Endothelial cell of umbilical vein (primary cell): ENCODE data around the gene CFAP161. TPM values are rescaled to one million over a fixed set of nuclear protein-coding genes. Genes with fewer than 3 reads are reported as not detected.

ENCODE experiments used
- BruUV-seq: library from RNA; stranded (reverse); fragments of 400-500 nt; replicated peaks from 2 replicates; lab custom pipeline; 2021; lab: Mats Ljungman, UMichigan
- CTCF ChIA-PET: fragments of 300-600, 350-600 bp; sonication (Branson Sonifier 250); formaldehyde crosslinking; loops from one replicate; lab custom pipeline; 2021; ENCODE audit warnings: antibody characterized with exemption, inconsistent platforms; lab: Charles Lee
- POLR2A ChIA-PET: fragments of 300-600, 350-600 bp; sonication (Branson Sonifier 250); formaldehyde crosslinking; loops from one replicate; lab custom pipeline; 2021; ENCODE audit warnings: antibody characterized with exemption, inconsistent platforms; lab: Charles Lee
- DNase-seq: peaks from one replicate; pipeline ENCODE4 v3.0.0-alpha.2; 2011; ENCODE audit warnings: low read depth, low spot score
- FAIRE-seq: peaks from 2 replicates; lab custom pipeline; 2011; peaks lifted over from hg19 to GRCh38; lab: Jason Lieb, UNC
- H2AFZ ChIP-seq: 2 replicates; pipeline ENCODE4 v1.6.0; 2012; ENCODE audit warnings: low read depth, low read length, control low read depth, inconsistent platforms
- H3K27ac ChIP-seq: 2 replicates; pipeline ENCODE4 v1.5.1; 2011; ENCODE audit warnings: low read depth, mild to moderate bottlenecking, control low read depth, low read length, moderate library complexity; ENCODE audit not compliant: insufficient read depth
- H3K27me3 ChIP-seq, 2 experiments: 2 replicates each; pipeline versions ENCODE4 v1.6.0 to v1.6.1; 2011; ENCODE audit warnings: low read length in 2 of 2, mixed read lengths in 1 of 2; ENCODE audit not compliant: control insufficient read depth in 2 of 2, insufficient read depth in 2 of 2
- H3K36me3 ChIP-seq, 2 experiments: 2 replicates in 1 of 2; 3 replicates in 1 of 2; pipeline ENCODE4 v1.5.1; 2011; ENCODE audit warnings: low read length in 2 of 2, mild to moderate bottlenecking in 1 of 2, moderate library complexity in 1 of 2; ENCODE audit not compliant: control insufficient read depth in 2 of 2, insufficient read depth in 2 of 2; ENCODE audit errors: extremely low read depth in 1 of 2
- H3K4me1 ChIP-seq: 3 replicates; pipeline ENCODE4 v1.5.1; 2011; ENCODE audit warnings: mild to moderate bottlenecking, low read length; ENCODE audit not compliant: control insufficient read depth, insufficient read depth; ENCODE audit errors: extremely low read depth
- H3K4me2 ChIP-seq: 2 replicates; pipeline ENCODE4 v1.6.1; 2011; ENCODE audit warnings: low read length, control low read depth, mixed read lengths; ENCODE audit not compliant: insufficient read depth
- H3K4me3 ChIP-seq, 3 experiments: fragments of 200-600 bp in 1 of 3; sonication (generic), shearing (Covaris generic) in 1 of 3; replicated peaks in 1 of 3; 2 replicates each; pipeline ENCODE4 v1.5.1; 2011 to 2016; ENCODE audit warnings: control low read depth in 3 of 3, low read length in 3 of 3, mild to moderate bottlenecking in 2 of 3, inconsistent platforms in 1 of 3, low read depth in 1 of 3, moderate library complexity in 1 of 3; ENCODE audit not compliant: insufficient read depth in 1 of 3
- H3K79me2 ChIP-seq: 2 replicates; pipeline ENCODE4 v1.6.0; 2012; ENCODE audit warnings: low read length, inconsistent platforms; ENCODE audit not compliant: control insufficient read depth, insufficient read depth
- H3K9ac ChIP-seq: replicated peaks from 2 replicates; pipeline ENCODE3; 2011; ENCODE audit warnings: low read length, control low read depth; ENCODE audit not compliant: insufficient read depth; ENCODE audit errors: extremely low read depth
- H3K9me1 ChIP-seq: replicated peaks from 3 replicates; pipeline ENCODE4 v1.6.0; 2011; ENCODE audit warnings: mild to moderate bottlenecking, low read length; ENCODE audit not compliant: control insufficient read depth, insufficient read depth; ENCODE audit errors: extremely low read depth
- H3K9me3 ChIP-seq: replicated peaks from 2 replicates; pipeline ENCODE4 v1.5.1; 2012; ENCODE audit warnings: low read length, inconsistent platforms; ENCODE audit not compliant: control insufficient read depth, insufficient read depth
- H4K20me1 ChIP-seq: replicated peaks from 2 replicates; pipeline ENCODE3; 2011; ENCODE audit warnings: mild to moderate bottlenecking, low read length; ENCODE audit not compliant: control insufficient read depth, insufficient read depth; ENCODE audit errors: extremely low read depth
- EZH2 ChIP-seq: IDR thresholded peaks from 2 replicates; pipeline ENCODE4 v1.6.1; 2012; ENCODE audit warnings: borderline replicate concordance, low read depth, mild to moderate bottlenecking, moderate library complexity, low read length, inconsistent platforms; ENCODE audit not compliant: severe bottlenecking
- FOS ChIP-seq: IDR thresholded peaks from 2 replicates; pipeline ENCODE4 v1.6.1; 2011; ENCODE audit warnings: mild to moderate bottlenecking, low read length, moderate library complexity, borderline replicate concordance; ENCODE audit not compliant: insufficient read depth
- GATA2 ChIP-seq: IDR thresholded peaks from 2 replicates; pipeline ENCODE4 v1.7.0; 2011; ENCODE audit warnings: low read depth, mild to moderate bottlenecking, moderate library complexity, mixed read lengths, low read length; ENCODE audit not compliant: insufficient read length, insufficient read depth
- POLR2A ChIP-seq: IDR thresholded peaks from 2 replicates; pipeline ENCODE4 v1.6.1; 2012; ENCODE audit warnings: low read depth, mild to moderate bottlenecking, control low read depth, low read length
- POLR2AphosphoS5 ChIP-seq: IDR thresholded peaks from 2 replicates; pipeline ENCODE4 v1.6.1; 2012; ENCODE audit warnings: low read depth, mild to moderate bottlenecking, control low read depth, low read length, moderate library complexity; ENCODE audit not compliant: insufficient read depth
- dilution Hi-C: fragments of 300-500 bp; cut with MboI; formaldehyde crosslinking; loops from one replicate; pipeline ENCODE4 v1.15.0; 2019; ENCODE audit warnings: low sequenced_read_pairs; ENCODE audit not compliant: extremely low pct_ligation_motif_present
- intact Hi-C: fragments of 100-400 bp; cut with micrococcal nuclease; formaldehyde crosslinking; loops from one replicate; pipeline ENCODE4 v1.10.0; 2022
- polyA plus RNA-seq, 4 experiments: library from polyadenylated mRNA; depleted of rRNA in 3 of 4; stranded (reverse) in 3 of 4; unstranded in 1 of 4; fragments of >200 nt; gene quantifications; 2 replicates each; pipeline versions ENCODE4 v1.2.1 to v1.2.3, GENCODE V29; 2011 to 2012; ENCODE audit warnings: missing spikeins in 1 of 4
- total RNA-seq: library from RNA; stranded (reverse); gene quantifications from 2 replicates; pipeline ENCODE4 v1.2.3, GENCODE V29; 2021
- TF ChIP-seq, protein P1 (sequence below), 2 donors: IDR thresholded peaks; 1 replicate in 1 of 2; 2 replicates in 1 of 2; pipeline ENCODE4 v1.5.1; 2011; ENCODE audit warnings: low read length in 2 of 2, mild to moderate bottlenecking in 2 of 2, moderate library complexity in 2 of 2, control low read depth in 1 of 2, inconsistent platforms in 1 of 2, low read depth in 1 of 2; ENCODE audit not compliant: insufficient read depth in 1 of 2; ENCODE audit errors: extremely low read depth in 1 of 2

CFAP161 gene
- total and polyA plus RNA-seq, 2 donors (not counting 3 experiments of a cell fraction or from before 2014, with no cell fraction given), result 0.08 TPM; not detected in 1

DNA sequence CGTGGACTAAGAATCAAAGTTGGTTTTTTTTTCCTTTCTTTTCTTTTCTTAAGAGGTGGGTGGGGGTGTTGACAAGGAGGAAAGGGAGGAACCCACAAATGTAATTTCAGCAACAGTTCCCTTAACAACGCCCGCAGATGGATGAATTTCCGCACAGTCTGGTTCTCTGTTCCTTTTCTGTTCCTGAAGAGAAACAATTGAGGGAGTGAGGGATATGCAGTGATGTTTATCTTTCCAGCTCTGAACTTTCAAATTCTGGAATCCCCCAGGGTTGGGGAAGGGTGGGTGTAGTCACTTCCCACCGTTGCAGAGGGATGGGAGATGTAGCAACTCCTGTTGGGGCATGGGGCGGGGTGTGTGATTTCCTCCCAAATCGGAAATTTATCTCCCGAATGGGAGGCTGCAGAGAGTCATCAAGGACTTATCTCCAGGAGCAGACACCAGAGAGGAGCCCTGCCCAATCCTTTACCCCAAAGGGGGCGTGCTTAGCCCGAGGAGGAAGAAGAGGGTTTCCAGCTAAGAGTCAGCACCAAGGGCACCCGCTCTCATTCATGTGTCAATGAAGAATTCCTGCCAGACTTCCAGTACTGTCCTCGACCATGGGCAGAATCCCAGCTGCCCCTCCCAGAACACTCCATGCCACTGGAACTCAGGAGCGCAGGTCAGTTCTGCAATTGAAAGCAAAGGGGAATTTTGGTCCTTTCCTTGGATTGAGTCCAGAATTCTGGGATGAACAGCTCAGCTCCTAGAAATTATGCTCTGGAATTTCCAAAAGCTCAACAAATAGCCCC is 35.0 kb upstream of the CFAP161 start:
- H4K20me1 ChIP-seq, result no peaks in the 10 kb centered on the region
- TF ChIP-seq GATA2 (no peak), POLR2AphosphoS5 (no peak), FOS (no peak), POLR2A (no peak), EZH2 (no peak)
- TF ChIP-seq, protein P1, sequence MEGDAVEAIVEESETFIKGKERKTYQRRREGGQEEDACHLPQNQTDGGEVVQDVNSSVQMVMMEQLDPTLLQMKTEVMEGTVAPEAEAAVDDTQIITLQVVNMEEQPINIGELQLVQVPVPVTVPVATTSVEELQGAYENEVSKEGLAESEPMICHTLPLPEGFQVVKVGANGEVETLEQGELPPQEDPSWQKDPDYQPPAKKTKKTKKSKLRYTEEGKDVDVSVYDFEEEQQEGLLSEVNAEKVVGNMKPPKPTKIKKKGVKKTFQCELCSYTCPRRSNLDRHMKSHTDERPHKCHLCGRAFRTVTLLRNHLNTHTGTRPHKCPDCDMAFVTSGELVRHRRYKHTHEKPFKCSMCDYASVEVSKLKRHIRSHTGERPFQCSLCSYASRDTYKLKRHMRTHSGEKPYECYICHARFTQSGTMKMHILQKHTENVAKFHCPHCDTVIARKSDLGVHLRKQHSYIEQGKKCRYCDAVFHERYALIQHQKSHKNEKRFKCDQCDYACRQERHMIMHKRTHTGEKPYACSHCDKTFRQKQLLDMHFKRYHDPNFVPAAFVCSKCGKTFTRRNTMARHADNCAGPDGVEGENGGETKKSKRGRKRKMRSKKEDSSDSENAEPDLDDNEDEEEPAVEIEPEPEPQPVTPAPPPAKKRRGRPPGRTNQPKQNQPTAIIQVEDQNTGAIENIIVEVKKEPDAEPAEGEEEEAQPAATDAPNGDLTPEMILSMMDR (IDR thresholded peaks at IDR 0.05; ENCODE audit: extremely low read depth in 1 of 2, insufficient read depth in 1 of 2, low read depth in 1 of 2, low read length in 2 of 2), result no peak
- H3K4me2 ChIP-seq, result peak overlapping the region; percentile 9
- no peaks in the 10 kb centered on the region for H3K9me1 ChIP-seq
- no peak overlapping the region for H2AFZ ChIP-seq
- no peak overlapping the region for H3K9ac ChIP-seq
- CTCF ChIA-PET, result interaction anchor here (1.3 to 4.0 kb wide), 4 partner anchors 9 to 167 kb away, joined by 4 to 32 read pairs (median 15); partner anchors contain the start of gene TLNRD1
- no peak overlapping the region for H3K4me3 ChIP-seq
- intact Hi-C loops, result no loop called here
- peaks cover 13% of the 10 kb centered on the region for H3K4me1 ChIP-seq
- no TSS peak for BruUV-seq
- POLR2A ChIA-PET, result interaction anchor here (2.2 kb wide), 1 partner anchor 97 kb away, joined by 9 read pairs; no protein-coding TSS in a partner anchor
- H3K36me3 ChIP-seq, result no peaks in the 10 kb centered on the region
- no peak overlapping the region for H3K27ac ChIP-seq
- no peaks in the 10 kb centered on the region for H3K79me2 ChIP-seq
- DNase-seq (peak; percentile 66), FAIRE-seq (peak; percentile 75)
- no peaks in the 10 kb centered on the region for H3K27me3 ChIP-seq
- dilution Hi-C loops, result no loop called here
- no peaks in the 10 kb centered on the region for H3K9me3 ChIP-seq
